HepG2 (cell line): ENCODE measurements around the gene DHRS12. TPM values are rescaled to one million over a fixed set of nuclear protein-coding genes. Genes with fewer than 3 reads are reported as not detected.

Experiments
- ATAC-seq: fragments of 200-7000 bp; cut with Tn5 transposase; 3 replicates; pipeline ENCODE4 v1.9.1; 2020; ENCODE audit warnings: mild to moderate bottlenecking, moderate library complexity
- BruUV-seq: library from RNA; stranded (reverse); fragments of 400-500 nt; replicated peaks from 2 replicates; lab custom pipeline; 2021; lab: Mats Ljungman, UMichigan
- CTCF ChIA-PET: fragments of 300-600 bp; formaldehyde crosslinking; extraction: SDS; loops from one replicate; lab custom pipeline; 2021; ENCODE audit warnings: low total read pairs, inconsistent platforms, low intra/inter-chr PET ratio; lab: Yijun Ruan, JAX
- POLR2A ChIA-PET: fragments of 350-600 bp; sonication (Branson Sonifier 250); formaldehyde crosslinking; loops from one replicate; lab custom pipeline; 2020; ENCODE audit warnings: antibody characterized with exemption, inconsistent platforms; lab: Yijun Ruan, JAX
- DNase-seq: peaks from one replicate; pipeline ENCODE4 v3.0.0-alpha.2; 2015; ENCODE audit warnings: low spot score
- FAIRE-seq: peaks from 3 replicates; lab custom pipeline; 2011; peaks lifted over from hg19 to GRCh38; lab: Jason Lieb, UNC
- H2AFZ ChIP-seq: one replicate; pipeline ENCODE4 v1.6.1; 2011; ENCODE audit warnings: low read length, inconsistent platforms
- H3K27ac ChIP-seq: fragments of 300-600 bp; 3 replicates; pipeline ENCODE4 v1.8.0; 2011; ENCODE audit warnings: mixed run types, mild to moderate bottlenecking, mixed read lengths, low read length, inconsistent platforms; ENCODE audit not compliant: insufficient read depth; ENCODE audit errors: extremely low read length
- H3K27me3 ChIP-seq, 2 experiments: fragments of 200-600 bp in 1 of 2; 2 replicates in 1 of 2; 3 replicates in 1 of 2; pipeline versions ENCODE4 v1.6.0 to v1.8.0; 2011; ENCODE audit warnings: low read length in 2 of 2, mild to moderate bottlenecking in 2 of 2, moderate library complexity in 2 of 2, inconsistent platforms in 1 of 2; ENCODE audit not compliant: insufficient read depth in 2 of 2, control insufficient read depth in 1 of 2
- H3K36me3 ChIP-seq, 2 experiments: fragments of 200-600 bp in 1 of 2; replicated peaks in 1 of 2; 2 replicates in 1 of 2; 3 replicates in 1 of 2; pipeline versions ENCODE4 v1.5.1 to v1.8.0; 2011; ENCODE audit warnings: low read length in 2 of 2, inconsistent platforms in 1 of 2; ENCODE audit not compliant: insufficient read depth in 2 of 2, control insufficient read depth in 1 of 2
- H3K4me1 ChIP-seq: 2 replicates; pipeline ENCODE4 v1.5.1; 2012; ENCODE audit warnings: low read length, inconsistent platforms; ENCODE audit not compliant: insufficient read depth
- H3K4me2 ChIP-seq: 2 replicates; pipeline ENCODE4 v1.6.0; 2011; ENCODE audit warnings: low read depth, low read length, inconsistent platforms
- H3K4me3 ChIP-seq, 3 experiments: fragments of 200-600 bp in 1 of 3; sonication (generic), shearing (Covaris generic) in 1 of 3; replicated peaks in 1 of 3; 2 replicates each; pipeline ENCODE4 v1.5.1; 2011 to 2016; ENCODE audit warnings: low read length in 3 of 3, inconsistent platforms in 2 of 3, low read depth in 2 of 3, mild to moderate bottlenecking in 2 of 3, control low read depth in 1 of 3, mixed read lengths in 1 of 3; ENCODE audit not compliant: insufficient read depth in 1 of 3
- H3K79me2 ChIP-seq: one replicate; pipeline ENCODE4 v1.6.1; 2011; ENCODE audit warnings: low read length, inconsistent platforms; ENCODE audit not compliant: insufficient read depth
- H3K9ac ChIP-seq: 2 replicates; pipeline ENCODE4 v1.6.0; 2011; ENCODE audit warnings: mild to moderate bottlenecking, low read depth, low read length, inconsistent platforms; ENCODE audit not compliant: insufficient read depth
- H3K9me3 ChIP-seq: 2 replicates; pipeline ENCODE4 v1.5.1; 2012; ENCODE audit warnings: mild to moderate bottlenecking, low read length
- H4K20me1 ChIP-seq: 2 replicates; pipeline ENCODE4 v1.6.0; 2011; ENCODE audit warnings: inconsistent platforms, mild to moderate bottlenecking, low read length, moderate library complexity; ENCODE audit not compliant: insufficient read depth
- AGO2 ChIP-seq: fragments of 200-400 bp; formaldehyde crosslinking; optimal IDR thresholded peaks from 2 replicates; pipeline ENCODE3; 2017; ENCODE audit warnings: mild to moderate bottlenecking, low read depth, low read length, moderate library complexity
- CENPT ChIP-seq: sonication (generic); formaldehyde crosslinking; IDR thresholded peaks from 2 replicates; pipeline ENCODE4 v1.8.0; 2022; ENCODE audit warnings: low read depth, mild to moderate bottlenecking, moderate library complexity, missing genetic modification reagents
- FOXO4 ChIP-seq: sonication (generic); formaldehyde crosslinking; conservative IDR thresholded peaks from 2 replicates; pipeline ENCODE4 v1.8.1; 2023; ENCODE audit warnings: missing genetic modification reagents
- MYNN ChIP-seq: sonication (generic); formaldehyde crosslinking; IDR thresholded peaks from 2 replicates; pipeline ENCODE4 v1.4.0; 2020; ENCODE audit warnings: mild to moderate bottlenecking, low read depth, missing genetic modification reagents
- NFE2 ChIP-seq: sonication (generic); formaldehyde crosslinking; IDR thresholded peaks from 2 replicates; pipeline ENCODE4 v1.4.0; 2020; ENCODE audit warnings: missing genetic modification reagents
- NFRKB ChIP-seq: fragments of 450-650 bp; IDR thresholded peaks from 2 replicates; pipeline ENCODE4 v1.6.1; 2017
- RBM22 ChIP-seq: fragments of 200-400 bp; formaldehyde crosslinking; optimal IDR thresholded peaks from 2 replicates; pipeline ENCODE3; 2017; ENCODE audit warnings: mild to moderate bottlenecking, low read length, moderate library complexity
- RORA ChIP-seq: sonication (generic); formaldehyde crosslinking; IDR thresholded peaks from 2 replicates; pipeline ENCODE4 v1.5.0; 2020; ENCODE audit warnings: mild to moderate bottlenecking, missing genetic modification reagents, moderate library complexity
- SNAPC4 ChIP-seq: sonication (generic); formaldehyde crosslinking; IDR thresholded peaks from 2 replicates; pipeline ENCODE4 v1.4.0; 2020; ENCODE audit warnings: mild to moderate bottlenecking, missing genetic modification reagents
- THRA ChIP-seq: sonication (generic); formaldehyde crosslinking; IDR thresholded peaks from 2 replicates; pipeline ENCODE4 v1.4.0; 2020; ENCODE audit warnings: missing genetic modification reagents, borderline replicate concordance
- ZNF383 ChIP-seq: sonication (generic); formaldehyde crosslinking; IDR thresholded peaks from 2 replicates; pipeline ENCODE4 v1.4.0; 2020; ENCODE audit warnings: missing genetic modification reagents, mild to moderate bottlenecking, borderline replicate concordance
- ZNF629 ChIP-seq: sonication (generic); formaldehyde crosslinking; conservative IDR thresholded peaks from 2 replicates; pipeline ENCODE4 v1.5.0; 2020; ENCODE audit warnings: missing genetic modification reagents
- ZNF710 ChIP-seq: sonication (generic); formaldehyde crosslinking; IDR thresholded peaks from 2 replicates; pipeline ENCODE4 v1.5.0; 2020; ENCODE audit warnings: mild to moderate bottlenecking, missing genetic modification reagents, borderline replicate concordance
- WGBS: methylation state at CpG from one replicate; pipeline ENCODE4 v1.1.6; 2017; ENCODE audit warnings: low lambda C conversion rate; 5-methylcytosine and 5-hydroxymethylcytosine counted together
- in situ Hi-C: cut with HindIII; loops from 2 replicates; pipeline ENCODE4 v1.10.0; 2017; ENCODE audit warnings: low pct_unique_long_range_greater_than_20kb; ENCODE audit not compliant: extremely low pct_ligation_motif_present
- intact Hi-C: fragments of 100-400 bp; cut with micrococcal nuclease; formaldehyde crosslinking; loops from one replicate; pipeline ENCODE4 v1.10.0; 2022; ENCODE audit not compliant: unreplicated experiment
- polyA plus RNA-seq, 8 experiments: library from polyadenylated mRNA; depleted of rRNA in 3 of 8; stranded (reverse) in 7 of 8; unstranded in 1 of 8; fragments of >200 nt; fragmentation: Illumina TruSeq in 4 of 8; extraction: Trizol in 4 of 8; gene quantifications; 2 replicates each; pipeline versions ENCODE4 v1.2.1 to v1.2.3, GENCODE V29; 2011 to 2016; ENCODE audit warnings: low read depth in 4 of 8, missing spikeins in 1 of 8, mixed read lengths in 1 of 8; ENCODE audit not compliant: insufficient read depth in 1 of 8
- total RNA-seq, 5 experiments: library from RNA; depleted of rRNA; stranded (reverse); fragments of >200 nt; fragmentation: Illumina TruSeq; extraction: Trizol; gene quantifications; 2 replicates each; pipeline ENCODE4 v1.2.3, GENCODE V29; 2016; ENCODE audit warnings: low read depth in 1 of 5

The DHRS12 gene
- total and polyA plus RNA-seq, 2 of the 13 experiments (the other 11 are each of a cell fraction or from before 2014, with no cell fraction given), result 7.2 to 8.4 TPM

- DNase-seq (no peak), FAIRE-seq (no peak)
- Histone ChIP-seq H3K27me3 (no peaks in the 10 kb centered on the region), H3K27ac (no peak overlapping the region), H3K9ac (no peak overlapping the region), H3K9me3 (no peaks in the 10 kb centered on the region)
- BruUV-seq, result no TSS peak
- intact Hi-C loops, result no loop called here
- no peak for TF ChIP-seq SNAPC4
- TF ChIP-seq RBM22, result peak; percentile 14
- TF ChIP-seq NFE2 (CRISPR knock-in tag), result no peak
- TF ChIP-seq CENPT (CRISPR knock-in tag), result no peak
- TF ChIP-seq MYNN (CRISPR knock-in tag), result no peak
- peak; percentile 26; the same call in 1 of the 2 replicates for TF ChIP-seq ZNF629
- TF ChIP-seq ZNF710 (CRISPR knock-in tag), result no peak
- TF ChIP-seq RORA (CRISPR knock-in tag), result no peak
- no peak for TF ChIP-seq NFRKB
- peak; percentile 49 for TF ChIP-seq AGO2
- no peak for TF ChIP-seq ZNF383
- TF ChIP-seq THRA (CRISPR knock-in tag), result no peak
- TF ChIP-seq FOXO4 (CRISPR knock-in tag), result no peak
- TF ChIP-seq, all 625 proteins: peak for 3
- ChIA-PET POLR2A (interaction anchor here (1.0 to 1.5 kb wide), 2 partner anchors 318 kb away, joined by 3 to 7 read pairs; partner anchors contain the start of gene INTS6), CTCF (no interaction called here)
- no peak overlapping the region for H2AFZ ChIP-seq
- H3K36me3 ChIP-seq, result peaks cover 0 to 14% of the 10 kb centered on the region in 2 experiments; a peak in 3 of 5 replicates
- no peak overlapping the region for H3K4me2 ChIP-seq
- in situ Hi-C loops, result no loop called here
- ATAC-seq, result peak; percentile 8
- no peaks in the 10 kb centered on the region for H3K79me2 ChIP-seq
- WGBS, result 93% methylated on average over 5 of the region's 11 CpGs
- H4K20me1 ChIP-seq, result no peaks in the 10 kb centered on the region
- no peak overlapping the region for H3K4me3 ChIP-seq
- H3K4me1 ChIP-seq, result peaks cover 18% of the 10 kb centered on the region
These were observed 33.1 kb downstream of the DHRS12 start for GRCh38 chr13:51770681-51771417.
